Esophagus squamous epithelium (tissue), 4 donors: ENCODE measurements around the gene TBX2.

Experiments used
- CTCF ChIP-seq, 6 experiments: fragments of 450-650 bp in 4 of 6; fragments of 200-600 bp in 2 of 6; sonication (generic) in 2 of 6; IDR thresholded peaks; one replicate each; pipeline ENCODE4 v1.5.1; 2016 to 2019; ENCODE audit warnings: antibody characterized with exemption in 6 of 6, mild to moderate bottlenecking in 4 of 6, moderate library complexity in 4 of 6
- POLR2A ChIP-seq, 4 donors: fragments of 450-650 bp; IDR thresholded peaks; one replicate each; pipeline ENCODE4 v1.6.1; 2017; ENCODE audit warnings: antibody characterized with exemption in 4 of 4, mild to moderate bottlenecking in 4 of 4, moderate library complexity in 3 of 4

GRCh38 chr17:61399131-61400065, at the start of gene TBX2:
- peak in 2 of 4 donors; percentile 45 for TF ChIP-seq POLR2A (IDR thresholded peaks at IDR 0.05)
- TF ChIP-seq CTCF (IDR thresholded peaks at IDR 0.05): no peak
